GM10248 (cell line): ENCODE results near the gene DGLUCY.
"Not testable (repeated sequence)": the region's sequence is repeated elsewhere in the genome, so short reads cannot be mapped to it uniquely, and the experiment has no call there.

Source experiments
- CTCF ChIA-PET: fragments of 300-600 bp; sonication (Branson Sonifier 250); formaldehyde crosslinking; extraction: SDS; loops from one replicate; lab custom pipeline; 2021; ENCODE audit warnings: antibody characterized with exemption; lab: Yijun Ruan, JAX
- POLR2A ChIA-PET: fragments of 350-650 bp; sonication (Branson Sonifier 250); formaldehyde crosslinking; extraction: SDS; loops from one replicate; lab custom pipeline; 2020; ENCODE audit warnings: antibody characterized with exemption; lab: Yijun Ruan, JAX
- DNase-seq: peaks from one replicate; pipeline ENCODE4 v3.0.0; 2012; ENCODE audit errors: extremely low spot score
- CTCF ChIP-seq: IDR thresholded peaks from 2 replicates; pipeline ENCODE4 v1.5.1; 2012; ENCODE audit warnings: mild to moderate bottlenecking, low read depth; ENCODE audit errors: extremely low read depth, missing control alignments, control extremely low read depth

Gene DGLUCY

GRCh38 chr14:91089958-91090535 lies 23.8 kb upstream of the DGLUCY start:
- POLR2A ChIA-PET, result no interaction called here
- TF ChIP-seq CTCF, result no peak
- DNase-seq, result no peak
- CTCF ChIA-PET, result interaction anchor here (1.4 to 2.1 kb wide), 2 partner anchors 18 to 57 kb away, joined by 3 to 6 read pairs; no protein-coding TSS in a partner anchor

GRCh38 chr14:91090743-91091142 lies 23.1 kb upstream of the DGLUCY start:
- TF ChIP-seq CTCF, result no peak
- ChIA-PET POLR2A (no interaction called here), CTCF (interaction anchor here (1.4 kb wide), 1 partner anchor 56 kb away, joined by 3 read pairs; no protein-coding TSS in a partner anchor)
- DNase-seq, result no peak

GRCh38 chr14:91092073-91092472 lies 21.8 kb upstream of the DGLUCY start:
- DNase-seq, result no peak

GRCh38 chr14:91093743-91094472 lies 20.0 kb upstream of the DGLUCY start:
- CTCF ChIA-PET, POLR2A ChIA-PET, DNase-seq: not testable (repeated sequence)

More at GRCh38 chr14:91092073-91092472, 21.8 kb upstream of the DGLUCY start:
- POLR2A ChIA-PET, result no interaction called here
- CTCF ChIA-PET, result no interaction called here
- no peak for TF ChIP-seq CTCF

- TF ChIP-seq CTCF, result no peak
- ChIA-PET CTCF (no interaction called here), POLR2A (no interaction called here)
- no peak for DNase-seq
Measured at GRCh38 chr14:91094772-91095171, 19.1 kb upstream of the DGLUCY start.

GRCh38 chr14:91095178-91095577 lies 18.7 kb upstream of the DGLUCY start:
- ChIA-PET POLR2A (no interaction called here), CTCF (interaction anchor here (0.8 to 1.5 kb wide), 3 partner anchors 20 to 81 kb away, joined by 3 to 4 read pairs (median 3); no protein-coding TSS in a partner anchor)
- TF ChIP-seq CTCF, result no peak
- no peak for DNase-seq

- DNase-seq, result not testable (repeated sequence)
- CTCF ChIA-PET, result interaction anchor here (1.0 to 2.2 kb wide), 7 partner anchors 10 to 85 kb away, joined by 3 to 6 read pairs (median 4); no protein-coding TSS in a partner anchor
- POLR2A ChIA-PET, result interaction anchor here (0.6 kb wide), 1 partner anchor 576 kb away, joined by 4 read pairs; no protein-coding TSS in a partner anchor
Measured at GRCh38 chr14:91097657-91098056, 16.2 kb upstream of the DGLUCY start.
